ENCODE measurements around the gene ERBB2.

The ERBB2 gene

DNA sequence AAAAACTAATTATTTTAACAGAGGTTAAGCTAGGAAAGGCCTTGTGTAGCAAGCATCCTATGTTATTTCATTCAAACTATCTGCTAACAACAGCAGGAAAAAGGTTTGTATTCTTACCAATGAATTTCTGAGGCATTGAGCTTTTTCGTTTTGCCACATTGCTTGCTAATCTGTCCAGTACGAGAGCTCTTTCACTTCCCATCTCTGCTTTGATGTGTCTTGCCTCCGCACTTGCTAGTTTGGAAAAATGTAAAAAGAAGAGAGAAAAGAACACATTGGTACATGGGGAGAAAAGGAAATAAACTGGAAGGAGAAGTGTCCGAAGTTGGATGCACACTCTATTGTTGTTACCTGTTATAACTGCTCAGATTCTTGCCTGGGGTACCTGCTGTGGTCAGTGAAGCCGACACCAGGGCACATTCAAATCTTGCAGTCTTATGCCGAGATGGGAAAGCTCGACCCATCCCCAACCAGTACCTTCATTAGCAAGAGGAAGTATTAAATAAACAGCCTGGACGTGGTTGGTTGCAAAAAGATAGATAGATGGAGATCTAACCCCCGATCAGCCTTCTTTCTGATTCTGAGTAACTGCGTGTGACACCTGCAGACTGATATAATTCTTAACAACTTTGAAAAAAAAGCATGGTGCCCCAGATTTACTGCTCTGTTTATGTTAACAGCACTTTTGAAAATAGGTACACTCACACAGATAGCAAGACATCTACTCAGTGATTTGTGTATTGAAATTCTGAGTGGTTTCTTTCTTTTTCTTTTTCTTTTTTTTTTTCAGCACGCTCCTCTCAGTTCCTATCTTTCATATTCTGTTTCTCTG, 77.9 kb downstream of the ERBB2 start:
- TF ChIP-seq ZFX (IDR thresholded peaks at IDR 0.05) (no peak), CTCF (conservative IDR thresholded peaks at IDR 0.05) (no peak)
- no peak overlapping the region for H3K27ac ChIP-seq
